ENCODE data around the gene MLH3. TPM values are rescaled to one million over a fixed set of nuclear protein-coding genes. Genes with fewer than 3 reads are reported as not detected.
A peak's percentile ranks its signal among the peaks of the same experiment; 100 is the strongest.

Gene MLH3
- total RNA-seq, 1 donor from 2014 or later: 17.2 TPM

- Mint-ChIP-seq H3K27me3 (ENCODE audit: unreplicated experiment) (peaks cover 3% of the 10 kb centered on the region), H3K4me1 (ENCODE audit: unreplicated experiment) (no peaks in the 10 kb centered on the region), H3K9me3 (ENCODE audit: unreplicated experiment) (no peaks in the 10 kb centered on the region), H3K27ac (ENCODE audit: unreplicated experiment) (no peak overlapping the region), H3K36me3 (ENCODE audit: low read depth, unreplicated experiment) (peaks cover 13% of the 10 kb centered on the region), H3K4me3 (ENCODE audit: unreplicated experiment) (no peak overlapping the region)
- DNase-seq (ENCODE audit: low spot score): no peak
- TF ChIP-seq CTCF (IDR thresholded peaks at IDR 0.05; ENCODE audit: unreplicated experiment): no peak
These were observed 28.3 kb upstream of the MLH3 start for GRCh38 chr14:75079521-75079920.

GRCh38 chr14:75077794-75078193 is 26.5 kb upstream of the MLH3 start:
- DNase-seq (ENCODE audit: low spot score): no peak
- no peak for TF ChIP-seq CTCF (IDR thresholded peaks at IDR 0.05; ENCODE audit: unreplicated experiment)
- Mint-ChIP-seq H3K36me3 (ENCODE audit: low read depth, unreplicated experiment) (peaks cover 4% of the 10 kb centered on the region), H3K4me1 (ENCODE audit: unreplicated experiment) (no peaks in the 10 kb centered on the region), H3K27me3 (ENCODE audit: unreplicated experiment) (peaks cover 3% of the 10 kb centered on the region), H3K27ac (ENCODE audit: unreplicated experiment) (no peak overlapping the region), H3K4me3 (ENCODE audit: unreplicated experiment) (no peak overlapping the region), H3K9me3 (ENCODE audit: unreplicated experiment) (no peaks in the 10 kb centered on the region)

GRCh38 chr14:75070383-75070782 is 19.1 kb upstream of the MLH3 start:
- no peak for TF ChIP-seq CTCF (IDR thresholded peaks at IDR 0.05; ENCODE audit: unreplicated experiment)
- Mint-ChIP-seq H3K36me3 (ENCODE audit: low read depth, unreplicated experiment) (no peaks in the 10 kb centered on the region), H3K4me1 (ENCODE audit: unreplicated experiment) (peaks cover 2% of the 10 kb centered on the region), H3K27ac (ENCODE audit: unreplicated experiment) (no peak overlapping the region), H3K4me3 (ENCODE audit: unreplicated experiment) (no peak overlapping the region), H3K9me3 (ENCODE audit: unreplicated experiment) (no peaks in the 10 kb centered on the region), H3K27me3 (ENCODE audit: unreplicated experiment) (peaks cover 4% of the 10 kb centered on the region)
- no peak for DNase-seq (ENCODE audit: low spot score)

GRCh38 chr14:75069811-75070145 is 18.5 kb upstream of the MLH3 start:
- Mint-ChIP-seq H3K4me1 (ENCODE audit: unreplicated experiment) (peaks cover 2% of the 10 kb centered on the region), H3K27me3 (ENCODE audit: unreplicated experiment) (peaks cover 4% of the 10 kb centered on the region), H3K4me3 (ENCODE audit: unreplicated experiment) (peak overlapping the region; percentile 93), H3K27ac (ENCODE audit: unreplicated experiment) (peak overlapping the region; percentile 94), H3K36me3 (ENCODE audit: low read depth, unreplicated experiment) (no peaks in the 10 kb centered on the region), H3K9me3 (ENCODE audit: unreplicated experiment) (no peaks in the 10 kb centered on the region)
- no peak for DNase-seq (ENCODE audit: low spot score)
- TF ChIP-seq CTCF (IDR thresholded peaks at IDR 0.05; ENCODE audit: unreplicated experiment): no peak

GRCh38 chr14:75069121-75069810 is 18.0 kb upstream of the MLH3 start, which contains the start of gene ZC2HC1C:
Gene ZC2HC1C (plus strand): TSS chr14:75069641. CDS start chr14:75070574, 933 bp downstream.
- Mint-ChIP-seq H3K27ac (ENCODE audit: unreplicated experiment) (peak within 1 kb of the TSS; percentile 94), H3K9me3 (ENCODE audit: unreplicated experiment) (no peaks in the 10 kb centered on the region), H3K4me1 (ENCODE audit: unreplicated experiment) (peaks cover 2% of the 10 kb centered on the region), H3K27me3 (ENCODE audit: unreplicated experiment) (peaks cover 4% of the 10 kb centered on the region), H3K36me3 (ENCODE audit: low read depth, unreplicated experiment) (no peaks in the 10 kb centered on the region), H3K4me3 (ENCODE audit: unreplicated experiment) (peak within 1 kb of the TSS; percentile 93)
- TF ChIP-seq CTCF (IDR thresholded peaks at IDR 0.05; ENCODE audit: unreplicated experiment): no peak
- peak; percentile 93 for DNase-seq (ENCODE audit: low spot score)
